Type B pancreatic cell (in vitro differentiated cells): ENCODE results near the gene BACH2. TPM values are rescaled to one million over a fixed set of nuclear protein-coding genes. Genes with fewer than 3 reads are reported as not detected.
A peak's percentile ranks its signal among the peaks of the same experiment; 100 is the strongest.

Experiments
- DNase-seq: peaks from one replicate; pipeline ENCODE4 v3.0.0; 2021; ENCODE audit warnings: mixed read lengths; ENCODE audit not compliant: unreplicated experiment; ENCODE audit errors: extremely low spot score
- H3K27ac Mint-ChIP-seq: 2 replicates; pipeline ENCODE4 v1.8.0; 2021; ENCODE audit warnings: mild to moderate bottlenecking, mixed read lengths
- H3K27me3 Mint-ChIP-seq: 2 replicates; pipeline ENCODE4 v1.8.0; 2021; ENCODE audit warnings: mixed read lengths
- H3K36me3 Mint-ChIP-seq: 2 replicates; pipeline ENCODE4 v1.8.0; 2021; ENCODE audit warnings: mixed read lengths
- H3K4me1 Mint-ChIP-seq: one replicate; pipeline ENCODE4 v1.8.0; 2021; ENCODE audit warnings: mixed read lengths; ENCODE audit not compliant: unreplicated experiment
- H3K4me3 Mint-ChIP-seq: 2 replicates; pipeline ENCODE4 v1.8.0; 2021; ENCODE audit warnings: mild to moderate bottlenecking, mixed read lengths
- H3K9me3 Mint-ChIP-seq: 2 replicates; pipeline ENCODE4 v1.8.0; 2021; ENCODE audit warnings: mixed read lengths
- total RNA-seq: library from RNA; stranded (reverse); gene quantifications from 2 replicates; pipeline ENCODE4 v1.2.1, GENCODE V29; 2021; ENCODE audit warnings: low replicate concordance
- TF ChIP-seq, protein P1 (sequence below): fragments of 200-600 bp; sonication (generic); conservative IDR thresholded peaks from 2 replicates; pipeline ENCODE4 v1.5.0; 2021; ENCODE audit warnings: antibody characterized with exemption, mild to moderate bottlenecking

The BACH2 gene
- total RNA-seq, 1 donor from 2014 or later = 33.5 TPM

DNA sequence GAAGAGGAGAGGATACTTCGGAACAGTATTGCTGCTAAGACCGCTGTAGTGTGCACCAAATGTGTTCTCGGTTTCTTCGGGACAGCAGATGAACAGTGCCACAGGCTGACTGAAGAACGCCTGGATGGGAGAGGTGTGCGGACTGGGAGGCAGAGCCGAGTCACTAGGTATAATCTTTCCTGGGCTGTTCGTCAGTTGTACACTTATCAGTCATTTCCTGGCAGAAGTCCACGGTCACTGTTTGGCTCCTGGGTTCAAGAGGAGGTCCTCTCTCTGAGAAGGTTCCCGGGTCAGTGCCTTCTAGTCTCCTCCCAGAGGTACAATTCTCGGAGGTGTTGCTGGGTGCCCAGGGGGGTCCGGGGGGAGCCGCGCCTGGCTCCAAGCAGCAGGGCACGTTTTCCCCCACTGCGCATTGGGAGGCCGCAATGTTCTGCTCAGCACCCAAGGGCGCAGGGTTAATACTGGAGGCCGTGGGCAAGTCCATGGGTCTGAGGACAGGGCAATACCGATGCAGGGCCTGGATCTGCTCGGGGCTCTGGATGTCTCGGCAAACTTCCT, 364.3 kb downstream of the BACH2 start:
- H3K27ac Mint-ChIP-seq = no peak overlapping the region
- no peak for DNase-seq
- H3K4me3 Mint-ChIP-seq = no peak overlapping the region
- H3K9me3 Mint-ChIP-seq = no peaks in the 10 kb centered on the region
- TF ChIP-seq, protein P1, sequence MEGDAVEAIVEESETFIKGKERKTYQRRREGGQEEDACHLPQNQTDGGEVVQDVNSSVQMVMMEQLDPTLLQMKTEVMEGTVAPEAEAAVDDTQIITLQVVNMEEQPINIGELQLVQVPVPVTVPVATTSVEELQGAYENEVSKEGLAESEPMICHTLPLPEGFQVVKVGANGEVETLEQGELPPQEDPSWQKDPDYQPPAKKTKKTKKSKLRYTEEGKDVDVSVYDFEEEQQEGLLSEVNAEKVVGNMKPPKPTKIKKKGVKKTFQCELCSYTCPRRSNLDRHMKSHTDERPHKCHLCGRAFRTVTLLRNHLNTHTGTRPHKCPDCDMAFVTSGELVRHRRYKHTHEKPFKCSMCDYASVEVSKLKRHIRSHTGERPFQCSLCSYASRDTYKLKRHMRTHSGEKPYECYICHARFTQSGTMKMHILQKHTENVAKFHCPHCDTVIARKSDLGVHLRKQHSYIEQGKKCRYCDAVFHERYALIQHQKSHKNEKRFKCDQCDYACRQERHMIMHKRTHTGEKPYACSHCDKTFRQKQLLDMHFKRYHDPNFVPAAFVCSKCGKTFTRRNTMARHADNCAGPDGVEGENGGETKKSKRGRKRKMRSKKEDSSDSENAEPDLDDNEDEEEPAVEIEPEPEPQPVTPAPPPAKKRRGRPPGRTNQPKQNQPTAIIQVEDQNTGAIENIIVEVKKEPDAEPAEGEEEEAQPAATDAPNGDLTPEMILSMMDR = no peak
- H3K27me3 Mint-ChIP-seq = no peaks in the 10 kb centered on the region
- H3K36me3 Mint-ChIP-seq = peaks cover 8% of the 10 kb centered on the region
- peaks cover 7% of the 10 kb centered on the region for H3K4me1 Mint-ChIP-seq

DNA sequence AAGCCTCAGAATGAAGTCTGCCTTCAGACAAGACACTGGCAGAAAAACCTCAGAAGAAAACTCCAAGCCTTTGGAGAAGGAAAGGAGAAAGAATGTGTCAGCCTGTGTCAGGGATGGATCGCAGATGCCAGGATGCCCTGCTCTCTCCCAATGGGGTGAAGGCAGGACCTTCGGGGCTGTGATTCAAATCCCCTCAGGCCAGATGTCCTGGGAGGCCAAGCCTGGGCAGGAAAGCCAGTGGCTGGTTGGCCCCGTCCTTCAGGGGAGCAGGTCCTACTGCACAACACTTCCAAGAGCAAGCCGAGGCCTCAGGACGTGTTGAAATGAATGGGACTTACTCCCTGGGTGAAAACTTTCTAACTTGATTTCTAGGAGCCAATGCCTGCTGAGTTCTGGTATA, 365.9 kb downstream of the BACH2 start:
- Mint-ChIP-seq H3K4me3 (no peak overlapping the region), H3K27me3 (no peaks in the 10 kb centered on the region), H3K9me3 (no peaks in the 10 kb centered on the region), H3K27ac (no peak overlapping the region), H3K4me1 (peaks cover 7% of the 10 kb centered on the region), H3K36me3 (peaks cover 8% of the 10 kb centered on the region)
- TF ChIP-seq, protein P1 = no peak
- no peak for DNase-seq

DNA sequence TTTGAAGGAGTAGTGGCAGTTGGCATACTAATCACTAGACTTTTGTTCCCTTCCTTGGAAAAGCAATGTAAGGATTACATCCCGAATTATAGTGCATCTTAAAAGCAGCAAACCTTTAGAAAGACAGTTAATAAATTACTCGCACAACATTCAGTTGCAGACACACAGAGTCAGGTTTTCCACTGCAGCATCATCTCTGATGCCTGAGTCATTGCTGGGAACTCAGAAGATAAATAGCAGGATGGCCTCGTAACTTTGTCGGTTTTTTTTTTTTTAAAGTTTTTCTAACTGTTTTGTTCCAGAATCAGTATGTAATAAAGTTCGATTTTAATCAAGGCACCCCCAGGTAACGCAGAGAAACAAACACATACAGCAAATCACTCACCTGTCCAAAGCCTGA, 368.0 kb downstream of the BACH2 start:
- no peak for DNase-seq
- Mint-ChIP-seq H3K4me3 (no peak overlapping the region), H3K36me3 (peaks cover 8% of the 10 kb centered on the region), H3K27ac (peak overlapping the region; percentile 51), H3K27me3 (no peaks in the 10 kb centered on the region), H3K9me3 (no peaks in the 10 kb centered on the region), H3K4me1 (peaks cover 7% of the 10 kb centered on the region)
- TF ChIP-seq, protein P1 = no peak

DNA sequence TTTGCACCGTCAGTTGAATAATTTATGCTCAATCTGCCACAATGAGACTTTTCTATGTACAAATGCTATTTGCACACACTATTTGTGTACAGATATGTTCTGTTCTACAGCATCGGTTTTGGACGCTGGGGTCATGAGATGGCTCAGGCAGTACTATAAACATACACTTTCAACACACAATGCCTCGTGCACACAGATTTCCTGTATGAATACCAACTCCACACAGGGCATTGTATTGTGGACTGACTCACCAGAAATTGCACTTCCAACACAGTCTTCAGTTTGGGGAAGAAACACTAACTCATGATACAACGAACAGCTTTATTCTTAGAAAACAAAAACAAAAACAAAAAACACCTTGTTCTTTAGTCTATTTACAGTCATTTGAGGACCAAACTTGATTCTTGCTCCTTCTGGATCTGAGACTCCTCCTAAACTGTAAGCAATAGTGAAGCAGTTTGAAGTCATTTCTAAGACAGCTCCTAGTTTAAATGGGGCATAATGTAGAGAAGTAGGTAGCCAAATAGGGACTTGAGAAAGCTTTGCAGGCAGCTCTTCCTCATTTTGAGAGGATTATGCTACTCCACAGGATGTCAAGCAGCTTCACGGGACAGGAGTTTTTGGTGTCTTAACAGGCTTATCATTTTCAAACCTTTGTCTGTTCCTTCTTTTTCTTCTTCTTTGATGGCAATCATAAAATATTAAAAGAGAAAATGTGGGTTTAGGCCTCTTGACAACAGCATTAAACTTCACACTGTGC, 368.7 kb downstream of the BACH2 start:
- H3K27me3 Mint-ChIP-seq = no peaks in the 10 kb centered on the region
- TF ChIP-seq, protein P1 = no peak
- no peak overlapping the region for H3K4me3 Mint-ChIP-seq
- no peaks in the 10 kb centered on the region for H3K9me3 Mint-ChIP-seq
- peaks cover 3% of the 10 kb centered on the region for H3K36me3 Mint-ChIP-seq
- H3K27ac Mint-ChIP-seq = peak overlapping the region; percentile 51
- no peak for DNase-seq
- peaks cover 7% of the 10 kb centered on the region for H3K4me1 Mint-ChIP-seq

DNA sequence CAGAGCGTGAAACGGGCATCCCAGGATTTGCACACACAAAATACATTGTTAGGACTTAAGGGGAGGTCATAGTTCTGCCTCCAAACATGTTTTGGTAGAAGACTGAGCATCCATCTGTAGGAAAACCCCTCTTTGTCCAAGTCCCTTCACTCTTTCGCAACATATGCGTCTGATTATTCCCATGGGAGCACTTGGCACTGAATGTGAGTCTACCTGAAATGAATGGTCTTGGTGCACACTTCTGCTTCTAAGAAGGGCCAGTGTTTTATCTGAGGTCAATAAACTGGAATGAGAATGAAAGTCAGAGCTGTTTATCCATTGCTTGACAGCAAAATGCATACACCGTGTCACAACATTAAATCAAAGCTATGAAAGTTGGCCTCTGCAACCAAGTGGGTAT, 369.4 kb downstream of the BACH2 start:
- Mint-ChIP-seq H3K27me3 (no peaks in the 10 kb centered on the region), H3K27ac (no peak overlapping the region), H3K36me3 (peaks cover 3% of the 10 kb centered on the region), H3K4me1 (peaks cover 7% of the 10 kb centered on the region), H3K4me3 (no peak overlapping the region), H3K9me3 (no peaks in the 10 kb centered on the region)
- TF ChIP-seq, protein P1 = no peak
- no peak for DNase-seq
